Erythroblast (primary cell): ENCODE data around the gene TXNDC11.

Experiments
- GATA1 ChIP-seq: IDR thresholded peaks from 2 replicates; pipeline ENCODE4 v1.6.1; 2011; ENCODE audit warnings: low read depth, mild to moderate bottlenecking, control low read depth, low read length, moderate library complexity
- POLR2A ChIP-seq: IDR thresholded peaks from 2 replicates; pipeline ENCODE4 v1.6.1; 2011; ENCODE audit warnings: mild to moderate bottlenecking, low read length

GRCh38 chr16:11740567-11740966 is 2.1 kb downstream of the TXNDC11 start:
- TF ChIP-seq POLR2A, result no peak
- no peak for TF ChIP-seq GATA1
